ENCODE data around the gene MAP10.

DNA sequence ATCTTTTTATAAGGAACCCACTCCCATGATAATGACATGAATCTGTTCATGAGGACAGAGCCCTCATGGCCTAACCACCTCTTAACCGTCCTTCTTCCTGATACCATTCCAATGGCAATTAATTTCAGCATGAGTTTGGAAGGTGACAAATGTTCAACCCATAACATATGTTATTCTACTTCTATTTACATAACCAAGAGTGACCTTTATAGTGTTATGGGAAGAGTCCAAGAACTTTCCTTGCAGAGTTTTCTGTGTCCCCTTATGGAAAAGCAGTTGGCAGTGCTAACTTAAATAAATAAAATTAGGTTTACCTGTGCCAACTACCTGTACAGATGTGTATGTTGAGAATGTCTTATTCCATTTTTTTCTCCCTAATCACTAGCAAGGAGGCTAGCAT, 11.1 kb downstream of the MAP10 start:
- no peak for TF ChIP-seq CTCF (IDR thresholded peaks at IDR 0.05 in 8 of 11, conservative IDR thresholded peaks at IDR 0.05 in 3 of 11)
- no peak for TF ChIP-seq POLR2AphosphoS5 (IDR thresholded peaks at IDR 0.05)
